ENCODE data around the gene ASB18. TPM values are rescaled to one million over a fixed set of nuclear protein-coding genes. Genes with fewer than 3 reads are reported as not detected.

ASB18 gene
- total and polyA plus RNA-seq, 2 of the 13 experiments (the other 11 are each of a cell fraction or from before 2014, with no cell fraction given), result not detected

DNA sequence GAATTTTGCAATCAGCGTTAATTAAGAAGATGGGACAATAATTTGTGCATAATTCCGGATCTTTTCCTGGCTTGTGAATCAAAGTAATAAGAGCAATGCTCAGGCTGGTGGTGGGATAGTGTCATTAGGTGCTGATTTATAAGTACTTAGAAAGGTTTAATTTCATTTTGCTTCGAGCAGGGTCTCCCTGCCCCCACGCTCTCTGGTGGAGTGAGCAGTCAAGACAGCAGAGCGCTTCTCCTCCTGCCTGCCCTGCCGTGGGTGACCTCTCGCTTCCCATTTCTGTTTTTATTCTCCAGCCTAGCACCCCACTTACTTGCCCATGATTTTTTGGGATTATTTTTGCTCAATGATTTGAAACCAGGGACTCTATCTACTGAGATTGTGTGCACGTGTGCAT is 7.1 kb downstream of the ASB18 start:
- H3K4me3 ChIP-seq (replicated peaks in 1 of 3; ENCODE audit: insufficient read depth in 1 of 3, low read depth in 2 of 3, low read length in 3 of 3), result no peak overlapping the region
- in situ Hi-C loops (cut with HindIII; ENCODE audit: extremely low pct_ligation_motif_present, low pct_unique_long_range_greater_than_20kb), result no loop called here
- H3K27me3 ChIP-seq (ENCODE audit: control insufficient read depth in 1 of 2, insufficient read depth in 2 of 2, low read length in 2 of 2), result peaks cover 15 to 76% of the 10 kb centered on the region in 2 experiments; a peak in 4 of 5 replicates
- CTCF ChIA-PET (ENCODE audit: low intra/inter-chr PET ratio, low total read pairs), result no interaction called here
- H3K4me2 ChIP-seq (ENCODE audit: low read depth, low read length), result no peak overlapping the region
- no peak for FAIRE-seq
- H3K27ac ChIP-seq (ENCODE audit: extremely low read length, insufficient read depth, low read length), result no peak overlapping the region
- H3K4me1 ChIP-seq (ENCODE audit: insufficient read depth, low read length), result no peaks in the 10 kb centered on the region
- no peak for ATAC-seq
- POLR2A ChIA-PET, result no interaction called here
- no TSS peak for BruUV-seq (replicated peaks)
- H3K9ac ChIP-seq (ENCODE audit: insufficient read depth, low read depth, low read length), result no peak overlapping the region
- H2AFZ ChIP-seq (ENCODE audit: low read length), result no peak overlapping the region
- no peaks in the 10 kb centered on the region for H3K9me3 ChIP-seq (ENCODE audit: low read length)
- H3K36me3 ChIP-seq (replicated peaks in 1 of 2; ENCODE audit: control insufficient read depth in 1 of 2, insufficient read depth in 2 of 2, low read length in 2 of 2), result no peaks in the 10 kb centered on the region
- intact Hi-C loops (cut with micrococcal nuclease; ENCODE audit: unreplicated experiment), result no loop called here
- no peaks in the 10 kb centered on the region for H4K20me1 ChIP-seq (ENCODE audit: insufficient read depth, low read length)
- WGBS (ENCODE audit: low lambda C conversion rate), result 26% methylated on average over 8 of the region's 8 CpGs
- H3K79me2 ChIP-seq (ENCODE audit: insufficient read depth, low read length), result no peaks in the 10 kb centered on the region
- DNase-seq (ENCODE audit: low spot score), result no peak
- TF ChIP-seq, protein P1, sequence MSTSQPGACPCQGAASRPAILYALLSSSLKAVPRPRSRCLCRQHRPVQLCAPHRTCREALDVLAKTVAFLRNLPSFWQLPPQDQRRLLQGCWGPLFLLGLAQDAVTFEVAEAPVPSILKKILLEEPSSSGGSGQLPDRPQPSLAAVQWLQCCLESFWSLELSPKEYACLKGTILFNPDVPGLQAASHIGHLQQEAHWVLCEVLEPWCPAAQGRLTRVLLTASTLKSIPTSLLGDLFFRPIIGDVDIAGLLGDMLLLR (CRISPR knock-in tag; IDR thresholded peaks at IDR 0.05), result no peak
- TF ChIP-seq U2AF1 (optimal IDR thresholded peaks at IDR 0.05; ENCODE audit: low read depth, low read length) (no peak), MTA1 (CRISPR knock-in tag; IDR thresholded peaks at IDR 0.05; ENCODE audit: borderline replicate concordance) (no peak), ZNF431 (CRISPR knock-in tag; IDR thresholded peaks at IDR 0.05; ENCODE audit: borderline replicate concordance, low read depth) (no peak), ZSCAN29 (CRISPR knock-in tag; conservative IDR thresholded peaks at IDR 0.05) (no peak), MAFF (IDR thresholded peaks at IDR 0.05; ENCODE audit: low read depth, low read length) (no peak), ZBTB46 (CRISPR knock-in tag; IDR thresholded peaks at IDR 0.05; ENCODE audit: borderline replicate concordance) (no peak), CREM (IDR thresholded peaks at IDR 0.05) (no peak), CREM (CRISPR knock-in tag; IDR thresholded peaks at IDR 0.05) (no peak), ISL2 (CRISPR knock-in tag; IDR thresholded peaks at IDR 0.05) (no peak), RNF2 (conservative IDR thresholded peaks at IDR 0.05; ENCODE audit: low read depth) (no peak), ZNF256 (CRISPR knock-in tag; conservative IDR thresholded peaks at IDR 0.05) (no peak), ZNF333 (CRISPR knock-in tag; IDR thresholded peaks at IDR 0.05; ENCODE audit: borderline replicate concordance) (no peak), ZNF432 (CRISPR knock-in tag; IDR thresholded peaks at IDR 0.05; ENCODE audit: borderline replicate concordance) (no peak), CEBPG (CRISPR knock-in tag; IDR thresholded peaks at IDR 0.05) (no peak), ZNF367 (CRISPR knock-in tag; IDR thresholded peaks at IDR 0.05; ENCODE audit: borderline replicate concordance) (no peak), MTERF4 (CRISPR knock-in tag; IDR thresholded peaks at IDR 0.05) (no peak), ZNF546 (CRISPR knock-in tag; conservative IDR thresholded peaks at IDR 0.05) (no peak)
- TF ChIP-seq, protein P2, sequence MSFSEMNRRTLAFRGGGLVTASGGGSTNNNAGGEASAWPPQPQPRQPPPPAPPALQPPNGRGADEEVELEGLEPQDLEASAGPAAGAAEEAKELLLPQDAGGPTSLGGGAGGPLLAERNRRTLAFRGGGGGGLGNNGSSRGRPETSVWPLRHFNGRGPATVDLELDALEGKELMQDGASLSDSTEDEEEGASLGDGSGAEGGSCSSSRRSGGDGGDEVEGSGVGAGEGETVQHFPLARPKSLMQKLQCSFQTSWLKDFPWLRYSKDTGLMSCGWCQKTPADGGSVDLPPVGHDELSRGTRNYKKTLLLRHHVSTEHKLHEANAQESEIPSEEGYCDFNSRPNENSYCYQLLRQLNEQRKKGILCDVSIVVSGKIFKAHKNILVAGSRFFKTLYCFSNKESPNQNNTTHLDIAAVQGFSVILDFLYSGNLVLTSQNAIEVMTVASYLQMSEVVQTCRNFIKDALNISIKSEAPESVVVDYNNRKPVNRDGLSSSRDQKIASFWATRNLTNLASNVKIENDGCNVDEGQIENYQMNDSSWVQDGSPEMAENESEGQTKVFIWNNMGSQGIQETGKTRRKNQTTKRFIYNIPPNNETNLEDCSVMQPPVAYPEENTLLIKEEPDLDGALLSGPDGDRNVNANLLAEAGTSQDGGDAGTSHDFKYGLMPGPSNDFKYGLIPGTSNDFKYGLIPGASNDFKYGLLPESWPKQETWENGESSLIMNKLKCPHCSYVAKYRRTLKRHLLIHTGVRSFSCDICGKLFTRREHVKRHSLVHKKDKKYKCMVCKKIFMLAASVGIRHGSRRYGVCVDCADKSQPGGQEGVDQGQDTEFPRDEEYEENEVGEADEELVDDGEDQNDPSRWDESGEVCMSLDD (CRISPR knock-in tag; IDR thresholded peaks at IDR 0.05; ENCODE audit: borderline replicate concordance), result no peak
